ENCODE data around the gene SMARCA5.
"Not testable (repeated sequence)": the region's sequence is repeated elsewhere in the genome, so short reads cannot be mapped to it uniquely, and the experiment has no call there.

Gene SMARCA5

DNA sequence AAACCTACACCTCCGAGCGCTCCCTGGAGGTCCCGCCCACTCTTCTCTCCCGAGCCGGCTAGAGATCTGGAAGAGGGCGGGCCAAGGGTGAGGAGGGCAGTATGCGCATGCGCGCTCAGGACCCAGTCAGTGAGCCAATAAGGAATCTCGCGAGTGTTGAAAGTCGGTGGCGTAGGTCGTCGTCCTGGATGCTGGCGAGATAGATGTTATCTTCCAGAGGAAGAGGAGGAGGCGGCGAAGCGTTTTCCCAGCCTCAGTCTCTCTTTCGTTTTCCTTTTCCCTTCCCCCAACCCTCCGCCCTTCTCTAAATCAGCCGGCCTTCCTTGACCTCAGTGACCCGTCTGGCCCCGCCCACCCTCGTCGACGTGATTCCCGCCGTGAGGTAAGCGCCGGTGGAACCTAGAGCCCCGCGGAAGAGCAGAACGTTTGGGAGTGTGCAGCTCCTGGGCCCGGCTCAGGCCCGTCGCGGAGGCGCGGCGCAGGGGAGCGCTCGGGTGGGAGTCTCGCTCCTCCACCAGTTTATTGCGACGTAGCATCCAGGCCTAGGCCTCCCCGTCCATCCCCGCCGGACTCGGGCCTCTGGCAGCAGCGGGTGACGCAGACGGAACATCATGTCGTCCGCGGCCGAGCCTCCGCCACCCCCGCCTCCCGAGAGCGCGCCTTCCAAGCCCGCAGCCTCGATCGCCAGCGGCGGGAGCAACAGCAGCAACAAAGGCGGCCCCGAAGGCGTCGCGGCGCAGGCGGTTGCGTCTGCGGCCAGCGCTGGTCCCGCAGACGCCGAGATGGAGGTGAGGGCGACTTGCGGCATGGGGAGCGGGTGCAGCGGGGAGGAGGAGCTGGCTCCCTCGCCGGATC lies at the start of gene SMARCA5:
TSS of gene SMARCA5 (plus strand) at position 389 of the 855 bp plus-strand sequence. CDS start at position 612, 223 bp downstream.
- peak; percentile 100 for DNase-seq

GRCh38 chr4:143473334-143474126 lies 40.0 kb upstream of the SMARCA5 start:
- DNase-seq, result peak; percentile 11

GRCh38 chr4:143477487-143477886 lies 36.0 kb upstream of the SMARCA5 start:
- DNase-seq, result no peak

- DNase-seq, result no peak
These were observed 32.1 kb upstream of the SMARCA5 start for GRCh38 chr4:143481361-143481760.

DNA sequence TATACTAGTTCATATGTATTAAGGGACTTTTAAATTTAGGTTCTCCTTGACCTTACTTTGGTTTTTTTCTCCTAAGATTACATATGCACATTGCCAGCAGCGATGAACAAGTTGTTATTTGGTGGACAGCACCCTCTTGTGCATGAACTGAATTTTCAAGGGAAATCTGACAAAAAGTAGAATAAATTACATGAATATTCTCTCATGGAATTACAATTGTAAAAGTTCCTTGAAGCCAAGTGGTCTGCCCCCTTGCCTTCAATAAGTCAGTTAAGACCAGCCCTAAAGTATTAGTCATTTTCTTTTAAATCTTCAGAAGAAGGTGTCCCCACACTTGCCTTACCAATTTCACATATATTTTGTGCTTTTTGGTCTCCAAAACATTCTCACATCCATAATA lies 30.7 kb upstream of the SMARCA5 start:
- peak; percentile 49 for DNase-seq

- DNase-seq, result no peak
These were observed 27.2 kb upstream of the SMARCA5 start for GRCh38 chr4:143486314-143486713.

- no peak for DNase-seq
These were observed 24.8 kb upstream of the SMARCA5 start for GRCh38 chr4:143488687-143489086.

DNA sequence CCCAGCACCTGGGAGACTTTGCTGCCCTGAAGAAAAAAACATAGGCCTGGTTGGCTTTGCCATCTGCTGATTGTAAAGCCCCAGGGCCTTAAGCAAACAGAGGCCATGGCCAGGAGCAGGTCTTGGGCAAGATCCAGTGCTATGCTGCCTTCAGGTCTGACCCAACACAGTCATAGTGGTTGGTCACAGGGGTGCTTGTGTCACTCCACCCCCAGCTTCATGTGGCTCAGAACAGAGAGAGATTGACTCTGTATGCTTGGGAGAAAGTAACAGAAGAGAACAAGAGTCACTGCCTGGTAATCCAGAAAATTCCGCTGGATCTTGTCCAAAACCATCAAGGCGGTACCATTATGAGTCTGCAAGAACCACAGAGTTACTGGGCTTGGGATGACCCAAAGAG lies 24.4 kb upstream of the SMARCA5 start:
- peak; percentile 25 for DNase-seq

- DNase-seq, result no peak
These were observed 15.5 kb upstream of the SMARCA5 start for GRCh38 chr4:143498021-143498420.

DNA sequence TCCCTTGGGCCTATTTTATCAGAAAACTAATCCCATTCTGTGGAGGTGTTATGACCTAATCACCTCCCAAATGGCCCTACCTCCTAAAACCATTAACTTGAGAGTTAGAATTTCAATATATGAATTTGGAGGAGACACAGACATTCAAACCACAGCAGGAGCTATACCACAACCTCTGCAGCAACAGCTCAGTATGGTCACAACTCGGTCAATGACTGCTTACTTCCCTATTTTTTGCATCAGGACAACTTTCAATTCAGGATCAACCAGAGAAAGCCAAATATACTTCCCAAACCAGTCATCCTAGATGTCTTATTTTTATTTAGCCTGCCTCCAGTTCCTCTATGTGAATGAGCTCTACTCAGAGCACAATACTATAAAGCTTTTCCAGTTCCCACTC lies 11.3 kb upstream of the SMARCA5 start:
- peak; percentile 43 for DNase-seq

DNA sequence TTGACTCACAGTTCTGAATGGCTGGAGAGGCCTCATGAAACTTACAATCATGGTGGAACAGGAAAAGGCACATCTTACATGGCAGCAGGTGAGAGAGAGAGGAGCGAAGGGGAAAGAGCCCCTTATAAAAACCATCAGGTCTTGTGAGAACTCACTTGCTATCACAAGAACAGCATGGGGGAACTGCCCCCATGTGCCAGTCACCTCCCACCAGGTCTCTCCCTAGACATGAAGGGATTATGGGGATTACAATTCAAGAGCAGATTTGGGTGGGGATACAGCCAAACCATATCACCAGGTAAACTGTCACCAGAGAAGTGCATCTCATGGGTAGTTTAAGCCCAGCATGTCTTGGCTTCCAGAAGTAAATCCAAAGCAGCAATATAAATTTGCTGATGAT lies 7.5 kb upstream of the SMARCA5 start:
- no peak for DNase-seq

- no peak for DNase-seq
These were observed 1.6 kb upstream of the SMARCA5 start for GRCh38 chr4:143511906-143512305.

GRCh38 chr4:143512978-143513313 lies 556 bp upstream of the SMARCA5 start:
- no peak for DNase-seq

GRCh38 chr4:143514169-143514495 lies 630 bp downstream of the SMARCA5 start:
- DNase-seq, result no peak

DNA sequence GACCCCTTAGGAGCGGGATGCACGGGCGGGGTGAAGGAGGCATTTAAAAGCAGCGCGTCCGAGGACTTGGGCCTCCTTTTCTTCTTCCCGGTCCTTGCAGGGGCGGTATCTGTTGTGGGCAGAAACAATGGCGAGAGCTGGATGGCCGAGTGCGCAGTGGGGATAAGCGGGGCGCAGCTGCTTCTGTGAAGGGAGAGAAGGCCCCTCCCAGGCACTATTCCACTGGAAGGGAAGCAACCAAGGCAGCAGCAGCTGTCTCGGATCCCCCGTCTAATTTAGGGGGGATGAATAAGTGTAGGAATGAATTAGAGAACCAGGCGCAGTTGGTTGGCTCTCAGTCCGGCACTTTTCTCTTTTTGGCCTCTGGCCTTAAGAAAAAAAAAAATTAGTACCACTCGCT lies 995 bp downstream of the SMARCA5 start:
- peak; percentile 62 for DNase-seq

GRCh38 chr4:143514901-143515300 lies 1.4 kb downstream of the SMARCA5 start:
- peak; percentile 49 for DNase-seq

DNA sequence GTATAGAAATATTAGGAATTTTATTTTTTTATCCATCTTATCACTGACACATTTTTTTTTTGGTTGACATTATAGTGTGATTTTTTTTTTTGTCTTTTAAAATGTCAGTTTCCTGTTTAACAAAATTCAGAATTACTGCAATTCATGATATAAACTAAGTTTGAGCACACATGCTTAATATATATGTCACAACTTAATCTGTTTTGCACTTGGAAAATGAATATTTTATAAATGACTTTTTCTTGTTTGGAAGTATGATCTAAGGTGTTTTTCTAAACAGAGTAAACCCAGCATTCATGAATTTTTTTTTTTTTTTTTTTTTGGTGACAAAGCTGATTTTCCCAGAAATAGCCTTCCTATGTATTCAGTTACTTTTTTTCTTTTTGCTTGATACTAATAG lies 2.4 kb downstream of the SMARCA5 start:
- DNase-seq, result no peak

- DNase-seq, result no peak
These were observed 4.3 kb downstream of the SMARCA5 start for GRCh38 chr4:143517764-143518163.

DNA sequence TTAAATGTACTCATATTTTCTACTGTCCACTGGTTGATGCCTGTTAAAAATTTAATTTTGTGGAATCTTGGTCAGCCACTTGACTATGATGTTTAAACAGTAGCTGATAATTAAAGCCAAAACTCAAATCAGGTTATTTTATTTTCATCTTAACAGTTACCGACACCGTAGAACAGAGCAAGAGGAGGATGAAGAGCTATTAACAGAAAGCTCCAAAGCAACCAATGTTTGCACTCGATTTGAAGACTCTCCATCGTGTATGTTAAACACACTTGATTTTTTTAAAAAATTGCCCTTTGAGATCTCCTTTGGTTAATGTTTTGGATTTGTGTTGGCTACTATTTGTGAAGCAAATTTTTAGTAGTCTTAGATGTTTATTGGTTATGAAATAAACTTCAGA lies 10.7 kb downstream of the SMARCA5 start:
- DNase-seq, result no peak

GRCh38 chr4:143528046-143528445 lies 14.5 kb downstream of the SMARCA5 start:
- DNase-seq, result not testable (repeated sequence)

DNA sequence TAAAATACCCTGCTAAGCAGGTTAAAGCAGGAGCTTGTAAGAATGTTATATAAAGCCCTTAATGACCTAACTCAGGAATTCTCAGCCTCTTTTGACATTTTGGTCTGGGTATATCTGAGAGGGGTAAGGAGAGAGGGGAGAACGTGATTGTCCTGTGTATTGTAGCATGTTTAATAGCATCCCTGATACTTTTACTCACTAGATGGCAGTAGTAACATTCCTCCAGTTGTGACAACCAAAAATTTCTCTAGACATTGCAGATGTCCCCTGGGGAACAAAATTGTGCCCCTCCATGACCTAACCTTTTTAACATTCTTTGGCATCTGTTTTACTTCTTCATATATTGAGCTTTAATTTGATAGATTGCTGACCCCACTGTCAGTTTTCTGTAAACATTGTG lies 17.9 kb downstream of the SMARCA5 start:
- DNase-seq, result no peak

DNA sequence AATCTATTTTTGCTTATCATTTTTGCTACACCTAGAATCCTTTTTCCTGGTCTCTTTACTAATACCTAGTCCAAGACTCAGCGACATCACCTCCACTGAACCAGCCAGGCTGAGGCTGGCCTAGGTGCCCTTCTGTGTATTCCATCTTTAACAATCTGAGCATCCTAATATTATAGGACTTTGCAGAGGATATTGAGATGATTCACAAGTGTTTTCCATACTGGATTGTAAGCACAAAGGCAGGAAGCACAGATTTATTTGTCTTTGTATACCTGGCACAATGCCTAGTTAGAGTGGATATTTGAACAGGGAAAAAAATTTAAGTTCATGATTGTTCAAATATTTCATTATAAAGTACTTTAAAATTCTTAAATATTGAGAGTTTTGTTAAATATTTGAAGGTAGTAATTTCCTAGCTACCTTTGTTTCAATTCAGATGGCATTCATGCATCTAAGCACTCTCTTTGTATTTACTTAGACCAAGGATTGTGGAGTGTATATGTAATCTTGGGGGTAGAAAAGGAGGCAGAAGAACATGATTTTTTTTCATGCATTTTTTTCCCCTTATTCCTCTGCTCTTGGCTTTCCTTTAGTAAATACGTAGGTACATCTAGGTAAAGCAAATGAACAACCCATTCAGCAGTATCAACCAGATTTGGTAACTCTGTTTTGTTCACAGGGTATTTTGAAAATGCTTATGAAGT lies 18.4 kb downstream of the SMARCA5 start:
- no peak for DNase-seq

DNA sequence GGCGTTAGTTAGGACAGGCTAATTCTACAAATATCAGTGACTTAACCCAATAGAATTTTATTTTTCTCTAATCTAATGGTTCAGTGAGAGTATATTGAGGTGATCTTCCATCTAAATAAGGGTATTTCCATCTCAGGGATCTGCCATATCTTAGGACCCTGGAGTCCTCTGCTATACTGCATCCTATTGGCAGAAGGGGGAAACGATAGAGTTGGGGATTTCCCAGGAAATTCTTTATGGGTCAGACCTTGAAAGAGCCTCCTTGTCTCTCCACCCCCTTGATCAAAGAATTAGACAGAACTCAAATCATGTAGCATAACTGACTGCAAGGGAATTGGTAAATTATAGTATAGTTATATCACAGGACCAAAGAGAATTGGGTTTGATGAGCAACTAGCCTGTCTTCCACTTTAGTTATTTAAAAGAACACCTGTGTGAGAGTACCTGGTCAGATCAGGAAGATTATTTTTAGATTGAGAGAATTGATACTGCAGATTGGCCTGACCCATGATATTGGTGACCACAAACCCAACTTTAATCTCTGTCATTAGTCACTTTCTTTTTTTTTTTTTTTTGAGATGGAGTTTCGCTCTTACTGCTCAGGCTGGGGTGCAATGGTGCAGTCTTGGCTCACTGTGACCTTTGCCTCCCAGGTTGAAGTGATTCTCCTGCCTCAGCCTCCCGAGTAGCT lies 25.6 kb downstream of the SMARCA5 start:
- DNase-seq, result no peak

All from suppressor macrophage treated with lipopolysaccharide for 4 hours (primary cell).